ENCODE results near the gene A4GALT.

DNA sequence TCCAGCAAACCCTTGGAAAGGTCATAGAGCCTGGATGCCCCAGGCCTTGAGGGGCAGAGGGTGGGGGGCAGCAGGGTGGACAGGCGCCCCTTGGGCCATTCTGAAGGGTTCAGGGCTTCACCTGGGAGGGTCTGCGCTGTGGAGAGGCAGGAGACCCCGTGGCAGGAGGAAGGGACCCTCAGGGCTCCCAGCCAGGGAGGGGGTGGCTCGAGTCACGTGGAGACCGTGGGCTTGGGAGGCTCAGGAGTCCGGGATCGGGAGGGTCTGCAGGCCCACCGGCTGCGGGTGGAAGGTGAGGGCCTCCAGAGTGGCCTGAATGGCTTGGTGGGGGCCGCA, 48.5 kb upstream of the A4GALT start:
- TF ChIP-seq ZFP3 (CRISPR knock-in tag; IDR thresholded peaks at IDR 0.05) (no peak), ARNTL (CRISPR knock-in tag; IDR thresholded peaks at IDR 0.05; ENCODE audit: borderline replicate concordance, low read depth) (no peak), CSDC2 (CRISPR knock-in tag; IDR thresholded peaks at IDR 0.05) (no peak), ZC3H10 (CRISPR knock-in tag; IDR thresholded peaks at IDR 0.05) (no peak), TCF4 (CRISPR knock-in tag; IDR thresholded peaks at IDR 0.05; ENCODE audit: borderline replicate concordance) (no peak), PPARA (CRISPR knock-in tag; IDR thresholded peaks at IDR 0.05; ENCODE audit: borderline replicate concordance) (no peak), TOX (CRISPR knock-in tag; IDR thresholded peaks at IDR 0.05; ENCODE audit: borderline replicate concordance) (no peak), RARB (CRISPR knock-in tag; IDR thresholded peaks at IDR 0.05) (no peak), ESRRG (CRISPR knock-in tag; IDR thresholded peaks at IDR 0.05) (no peak), ZNF565 (CRISPR knock-in tag; conservative IDR thresholded peaks at IDR 0.05; ENCODE audit: low read depth) (no peak)
- TF ChIP-seq, protein P1, sequence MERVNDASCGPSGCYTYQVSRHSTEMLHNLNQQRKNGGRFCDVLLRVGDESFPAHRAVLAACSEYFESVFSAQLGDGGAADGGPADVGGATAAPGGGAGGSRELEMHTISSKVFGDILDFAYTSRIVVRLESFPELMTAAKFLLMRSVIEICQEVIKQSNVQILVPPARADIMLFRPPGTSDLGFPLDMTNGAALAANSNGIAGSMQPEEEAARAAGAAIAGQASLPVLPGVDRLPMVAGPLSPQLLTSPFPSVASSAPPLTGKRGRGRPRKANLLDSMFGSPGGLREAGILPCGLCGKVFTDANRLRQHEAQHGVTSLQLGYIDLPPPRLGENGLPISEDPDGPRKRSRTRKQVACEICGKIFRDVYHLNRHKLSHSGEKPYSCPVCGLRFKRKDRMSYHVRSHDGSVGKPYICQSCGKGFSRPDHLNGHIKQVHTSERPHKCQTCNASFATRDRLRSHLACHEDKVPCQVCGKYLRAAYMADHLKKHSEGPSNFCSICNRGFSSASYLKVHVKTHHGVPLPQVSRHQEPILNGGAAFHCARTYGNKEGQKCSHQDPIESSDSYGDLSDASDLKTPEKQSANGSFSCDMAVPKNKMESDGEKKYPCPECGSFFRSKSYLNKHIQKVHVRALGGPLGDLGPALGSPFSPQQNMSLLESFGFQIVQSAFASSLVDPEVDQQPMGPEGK (CRISPR knock-in tag; IDR thresholded peaks at IDR 0.05; ENCODE audit: borderline replicate concordance) = no peak
- TF ChIP-seq, protein P2, sequence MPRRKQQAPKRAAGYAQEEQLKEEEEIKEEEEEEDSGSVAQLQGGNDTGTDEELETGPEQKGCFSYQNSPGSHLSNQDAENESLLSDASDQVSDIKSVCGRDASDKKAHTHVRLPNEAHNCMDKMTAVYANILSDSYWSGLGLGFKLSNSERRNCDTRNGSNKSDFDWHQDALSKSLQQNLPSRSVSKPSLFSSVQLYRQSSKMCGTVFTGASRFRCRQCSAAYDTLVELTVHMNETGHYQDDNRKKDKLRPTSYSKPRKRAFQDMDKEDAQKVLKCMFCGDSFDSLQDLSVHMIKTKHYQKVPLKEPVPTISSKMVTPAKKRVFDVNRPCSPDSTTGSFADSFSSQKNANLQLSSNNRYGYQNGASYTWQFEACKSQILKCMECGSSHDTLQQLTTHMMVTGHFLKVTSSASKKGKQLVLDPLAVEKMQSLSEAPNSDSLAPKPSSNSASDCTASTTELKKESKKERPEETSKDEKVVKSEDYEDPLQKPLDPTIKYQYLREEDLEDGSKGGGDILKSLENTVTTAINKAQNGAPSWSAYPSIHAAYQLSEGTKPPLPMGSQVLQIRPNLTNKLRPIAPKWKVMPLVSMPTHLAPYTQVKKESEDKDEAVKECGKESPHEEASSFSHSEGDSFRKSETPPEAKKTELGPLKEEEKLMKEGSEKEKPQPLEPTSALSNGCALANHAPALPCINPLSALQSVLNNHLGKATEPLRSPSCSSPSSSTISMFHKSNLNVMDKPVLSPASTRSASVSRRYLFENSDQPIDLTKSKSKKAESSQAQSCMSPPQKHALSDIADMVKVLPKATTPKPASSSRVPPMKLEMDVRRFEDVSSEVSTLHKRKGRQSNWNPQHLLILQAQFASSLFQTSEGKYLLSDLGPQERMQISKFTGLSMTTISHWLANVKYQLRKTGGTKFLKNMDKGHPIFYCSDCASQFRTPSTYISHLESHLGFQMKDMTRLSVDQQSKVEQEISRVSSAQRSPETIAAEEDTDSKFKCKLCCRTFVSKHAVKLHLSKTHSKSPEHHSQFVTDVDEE (CRISPR knock-in tag; IDR thresholded peaks at IDR 0.05) = no peak
- TF ChIP-seq, protein P3, sequence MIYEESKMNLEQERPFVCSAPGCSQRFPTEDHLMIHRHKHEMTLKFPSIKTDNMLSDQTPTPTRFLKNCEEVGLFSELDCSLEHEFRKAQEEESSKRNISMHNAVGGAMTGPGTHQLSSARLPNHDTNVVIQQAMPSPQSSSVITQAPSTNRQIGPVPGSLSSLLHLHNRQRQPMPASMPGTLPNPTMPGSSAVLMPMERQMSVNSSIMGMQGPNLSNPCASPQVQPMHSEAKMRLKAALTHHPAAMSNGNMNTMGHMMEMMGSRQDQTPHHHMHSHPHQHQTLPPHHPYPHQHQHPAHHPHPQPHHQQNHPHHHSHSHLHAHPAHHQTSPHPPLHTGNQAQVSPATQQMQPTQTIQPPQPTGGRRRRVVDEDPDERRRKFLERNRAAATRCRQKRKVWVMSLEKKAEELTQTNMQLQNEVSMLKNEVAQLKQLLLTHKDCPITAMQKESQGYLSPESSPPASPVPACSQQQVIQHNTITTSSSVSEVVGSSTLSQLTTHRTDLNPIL (CRISPR knock-in tag; IDR thresholded peaks at IDR 0.05; ENCODE audit: low read depth) = no peak
- TF ChIP-seq, protein P4, sequence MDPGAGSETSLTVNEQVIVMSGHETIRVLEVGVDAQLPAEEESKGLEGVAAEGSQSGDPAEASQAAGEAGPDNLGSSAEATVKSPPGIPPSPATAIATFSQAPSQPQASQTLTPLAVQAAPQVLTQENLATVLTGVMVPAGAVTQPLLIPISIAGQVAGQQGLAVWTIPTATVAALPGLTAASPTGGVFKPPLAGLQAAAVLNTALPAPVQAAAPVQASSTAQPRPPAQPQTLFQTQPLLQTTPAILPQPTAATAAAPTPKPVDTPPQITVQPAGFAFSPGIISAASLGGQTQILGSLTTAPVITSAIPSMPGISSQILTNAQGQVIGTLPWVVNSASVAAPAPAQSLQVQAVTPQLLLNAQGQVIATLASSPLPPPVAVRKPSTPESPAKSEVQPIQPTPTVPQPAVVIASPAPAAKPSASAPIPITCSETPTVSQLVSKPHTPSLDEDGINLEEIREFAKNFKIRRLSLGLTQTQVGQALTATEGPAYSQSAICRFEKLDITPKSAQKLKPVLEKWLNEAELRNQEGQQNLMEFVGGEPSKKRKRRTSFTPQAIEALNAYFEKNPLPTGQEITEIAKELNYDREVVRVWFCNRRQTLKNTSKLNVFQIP (CRISPR knock-in tag; IDR thresholded peaks at IDR 0.05; ENCODE audit: borderline replicate concordance, low read depth) = no peak

Data from SK-N-SH treated with all-trans-retinoic acid at 6 μM for 48 hours (cell line).